Astrocyte (in vitro differentiated cells and primary cell): ENCODE results near the gene IGFN1. TPM values are rescaled to one million over a fixed set of nuclear protein-coding genes. Genes with fewer than 3 reads are reported as not detected.

Experiments used
- DNase-seq: peaks from one replicate; pipeline ENCODE4 v3.0.0-alpha.2; 2010; ENCODE audit warnings: low read depth
- FAIRE-seq: peaks from 2 replicates; lab custom pipeline; 2011; peaks lifted over from hg19 to GRCh38; lab: Jason Lieb, UNC
- H2AFZ ChIP-seq: 2 replicates; pipeline ENCODE4 v1.6.0; 2012; ENCODE audit warnings: low read depth, low read length, inconsistent platforms
- H3K27ac ChIP-seq: 2 replicates; pipeline ENCODE4 v1.5.1; 2011; ENCODE audit warnings: low read depth, low read length, inconsistent platforms
- H3K27me3 ChIP-seq: 2 replicates; pipeline ENCODE4 v1.6.0; 2011; ENCODE audit warnings: low read length, inconsistent platforms; ENCODE audit not compliant: insufficient read depth
- H3K36me3 ChIP-seq: 2 replicates; pipeline ENCODE4 v1.5.1; 2011; ENCODE audit warnings: low read length, inconsistent platforms; ENCODE audit not compliant: insufficient read depth
- H3K4me1 ChIP-seq: 2 replicates; pipeline ENCODE4 v1.5.1; 2011; ENCODE audit warnings: low read length, inconsistent platforms; ENCODE audit not compliant: insufficient read depth
- H3K4me2 ChIP-seq: 2 replicates; pipeline ENCODE4 v1.6.0; 2012; ENCODE audit warnings: low read length, inconsistent platforms
- H3K4me3 ChIP-seq: 2 replicates; pipeline ENCODE4 v1.5.1; 2011; ENCODE audit warnings: low read depth, mild to moderate bottlenecking, low read length, inconsistent platforms; ENCODE audit not compliant: insufficient read depth
- H3K79me2 ChIP-seq: 2 replicates; pipeline ENCODE4 v1.6.0; 2012; ENCODE audit warnings: mild to moderate bottlenecking, low read length, inconsistent platforms; ENCODE audit not compliant: insufficient read depth
- H3K9ac ChIP-seq: 2 replicates; pipeline ENCODE4 v1.6.0; 2012; ENCODE audit warnings: mild to moderate bottlenecking, low read length, inconsistent platforms
- H3K9me3 ChIP-seq: 2 replicates; pipeline ENCODE4 v1.5.1; 2012; ENCODE audit warnings: low read depth, mild to moderate bottlenecking, low read length, inconsistent platforms; ENCODE audit not compliant: insufficient read depth
- H4K20me1 ChIP-seq: 2 replicates; pipeline ENCODE4 v1.6.0; 2012; ENCODE audit warnings: low read length, inconsistent platforms; ENCODE audit not compliant: insufficient read depth
- H3K27ac Mint-ChIP-seq: one replicate; pipeline ENCODE4 v1.8.0; 2021; ENCODE audit warnings: mild to moderate bottlenecking, mixed read lengths; ENCODE audit not compliant: unreplicated experiment
- H3K27me3 Mint-ChIP-seq: one replicate; pipeline ENCODE4 v1.8.0; 2021; ENCODE audit warnings: low read depth, mixed read lengths; ENCODE audit not compliant: unreplicated experiment
- H3K36me3 Mint-ChIP-seq: one replicate; pipeline ENCODE4 v1.8.0; 2021; ENCODE audit warnings: low read depth, mixed read lengths; ENCODE audit not compliant: unreplicated experiment
- H3K4me1 Mint-ChIP-seq: one replicate; pipeline ENCODE4 v1.8.0; 2021; ENCODE audit warnings: low read depth, mixed read lengths; ENCODE audit not compliant: unreplicated experiment
- H3K4me3 Mint-ChIP-seq: one replicate; pipeline ENCODE4 v1.8.0; 2021; ENCODE audit warnings: mild to moderate bottlenecking, moderate library complexity, mixed read lengths; ENCODE audit not compliant: unreplicated experiment
- H3K9me3 Mint-ChIP-seq: one replicate; pipeline ENCODE4 v1.8.0; 2021; ENCODE audit warnings: mild to moderate bottlenecking, mixed read lengths; ENCODE audit not compliant: unreplicated experiment
- EZH2 ChIP-seq: IDR thresholded peaks from 2 replicates; pipeline ENCODE4 v1.6.1; 2012; ENCODE audit warnings: mild to moderate bottlenecking, low read length, inconsistent platforms; ENCODE audit not compliant: insufficient read depth
- total RNA-seq: library from RNA; stranded (reverse); gene quantifications from 2 replicates; pipeline ENCODE4 v1.2.1, GENCODE V29; 2021
- TF ChIP-seq, protein P1 (sequence below): IDR thresholded peaks from 2 replicates; pipeline ENCODE4 v1.5.1; 2011; ENCODE audit warnings: low read depth, mild to moderate bottlenecking, inconsistent platforms, low read length, moderate library complexity; ENCODE audit not compliant: insufficient read depth

Gene IGFN1
- total RNA-seq, 1 donor from 2014 or later: 0.02 TPM

GRCh38 chr1:201226178-201226514 is 35.5 kb downstream of the IGFN1 start:
- no peaks in the 10 kb centered on the region for H3K79me2 ChIP-seq
- TF ChIP-seq EZH2: no peak
- TF ChIP-seq, protein P1, sequence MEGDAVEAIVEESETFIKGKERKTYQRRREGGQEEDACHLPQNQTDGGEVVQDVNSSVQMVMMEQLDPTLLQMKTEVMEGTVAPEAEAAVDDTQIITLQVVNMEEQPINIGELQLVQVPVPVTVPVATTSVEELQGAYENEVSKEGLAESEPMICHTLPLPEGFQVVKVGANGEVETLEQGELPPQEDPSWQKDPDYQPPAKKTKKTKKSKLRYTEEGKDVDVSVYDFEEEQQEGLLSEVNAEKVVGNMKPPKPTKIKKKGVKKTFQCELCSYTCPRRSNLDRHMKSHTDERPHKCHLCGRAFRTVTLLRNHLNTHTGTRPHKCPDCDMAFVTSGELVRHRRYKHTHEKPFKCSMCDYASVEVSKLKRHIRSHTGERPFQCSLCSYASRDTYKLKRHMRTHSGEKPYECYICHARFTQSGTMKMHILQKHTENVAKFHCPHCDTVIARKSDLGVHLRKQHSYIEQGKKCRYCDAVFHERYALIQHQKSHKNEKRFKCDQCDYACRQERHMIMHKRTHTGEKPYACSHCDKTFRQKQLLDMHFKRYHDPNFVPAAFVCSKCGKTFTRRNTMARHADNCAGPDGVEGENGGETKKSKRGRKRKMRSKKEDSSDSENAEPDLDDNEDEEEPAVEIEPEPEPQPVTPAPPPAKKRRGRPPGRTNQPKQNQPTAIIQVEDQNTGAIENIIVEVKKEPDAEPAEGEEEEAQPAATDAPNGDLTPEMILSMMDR: no peak
- H3K36me3 ChIP-seq: no peaks in the 10 kb centered on the region
- peaks cover 44% of the 10 kb centered on the region for H3K27me3 Mint-ChIP-seq
- H3K4me1 ChIP-seq: peaks cover 15% of the 10 kb centered on the region
- DNase-seq (no peak), FAIRE-seq (no peak)
- H2AFZ ChIP-seq: no peak overlapping the region
- no peak overlapping the region for H3K27ac Mint-ChIP-seq
- H3K36me3 Mint-ChIP-seq: no peaks in the 10 kb centered on the region
- no peak overlapping the region for H3K4me3 Mint-ChIP-seq
- peaks cover 2% of the 10 kb centered on the region for H3K27me3 ChIP-seq
- H3K4me2 ChIP-seq: no peak overlapping the region
- H3K9ac ChIP-seq: no peak overlapping the region
- peaks cover 8% of the 10 kb centered on the region for H3K4me1 Mint-ChIP-seq
- H3K9me3 Mint-ChIP-seq: peaks cover 3% of the 10 kb centered on the region
- no peak overlapping the region for H3K4me3 ChIP-seq
- no peak overlapping the region for H3K27ac ChIP-seq
- H4K20me1 ChIP-seq: no peaks in the 10 kb centered on the region
- no peaks in the 10 kb centered on the region for H3K9me3 ChIP-seq

DNA sequence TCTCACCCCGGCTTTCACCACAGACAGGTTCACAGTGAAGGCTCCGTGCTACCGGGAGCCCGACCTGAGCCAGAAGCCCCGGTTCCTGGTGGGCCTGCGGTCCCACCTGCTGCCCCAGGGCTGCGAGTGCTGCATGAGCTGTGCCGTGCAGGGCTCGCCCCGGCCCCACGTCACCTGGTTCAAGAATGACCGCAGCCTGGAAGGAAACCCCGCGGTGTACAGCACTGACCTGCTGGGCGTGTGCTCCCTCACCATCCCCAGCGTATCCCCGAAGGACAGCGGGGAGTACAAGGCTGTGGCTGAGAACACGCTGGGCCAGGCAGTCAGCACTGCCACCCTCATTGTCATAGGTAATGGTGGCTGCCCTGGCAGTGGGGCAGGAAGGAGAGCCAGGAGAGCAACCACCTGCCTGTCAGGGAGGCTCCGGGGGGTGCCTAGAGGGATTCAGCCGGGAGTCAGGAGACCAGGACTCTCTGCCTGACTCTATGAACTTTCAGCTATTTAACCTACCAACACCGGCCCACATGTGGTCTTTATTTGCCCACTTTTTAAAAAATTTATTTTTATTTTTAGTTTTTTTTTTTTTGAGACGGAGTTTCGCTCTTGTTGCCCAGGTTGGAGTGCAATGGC is 36.4 kb downstream of the IGFN1 start:
- Histone ChIP-seq H3K4me2 (no peak overlapping the region), H3K79me2 (no peaks in the 10 kb centered on the region), H4K20me1 (no peaks in the 10 kb centered on the region), H3K9me3 (no peaks in the 10 kb centered on the region), H3K36me3 (no peaks in the 10 kb centered on the region), H3K27me3 (peaks cover 2% of the 10 kb centered on the region), H3K27ac (no peak overlapping the region), H3K9ac (no peak overlapping the region), H3K4me3 (no peak overlapping the region), H3K4me1 (peaks cover 15% of the 10 kb centered on the region), H2AFZ (no peak overlapping the region)
- no peak for FAIRE-seq
- Mint-ChIP-seq H3K27me3 (peaks cover 44% of the 10 kb centered on the region), H3K36me3 (no peaks in the 10 kb centered on the region), H3K4me1 (peaks cover 8% of the 10 kb centered on the region), H3K27ac (no peak overlapping the region), H3K4me3 (no peak overlapping the region), H3K9me3 (peaks cover 3% of the 10 kb centered on the region)
- TF ChIP-seq EZH2: no peak
- TF ChIP-seq, protein P1: no peak
- DNase-seq: no peak
